C4-2B (cell line): ENCODE measurements around the gene P2RX6.

Source experiments
- H3K27ac ChIP-seq: fragments of 450-650 bp; 2 replicates; pipeline ENCODE4 v1.5.1; 2017
- ZFX ChIP-seq: fragments of 450-650 bp; IDR thresholded peaks from 2 replicates; pipeline ENCODE4 v1.6.1; 2017
- TF ChIP-seq, protein P1 (sequence below): fragments of 450-650 bp; conservative IDR thresholded peaks from 2 replicates; pipeline ENCODE4 v1.5.1; 2017; ENCODE audit warnings: mild to moderate bottlenecking

P2RX6 gene

DNA sequence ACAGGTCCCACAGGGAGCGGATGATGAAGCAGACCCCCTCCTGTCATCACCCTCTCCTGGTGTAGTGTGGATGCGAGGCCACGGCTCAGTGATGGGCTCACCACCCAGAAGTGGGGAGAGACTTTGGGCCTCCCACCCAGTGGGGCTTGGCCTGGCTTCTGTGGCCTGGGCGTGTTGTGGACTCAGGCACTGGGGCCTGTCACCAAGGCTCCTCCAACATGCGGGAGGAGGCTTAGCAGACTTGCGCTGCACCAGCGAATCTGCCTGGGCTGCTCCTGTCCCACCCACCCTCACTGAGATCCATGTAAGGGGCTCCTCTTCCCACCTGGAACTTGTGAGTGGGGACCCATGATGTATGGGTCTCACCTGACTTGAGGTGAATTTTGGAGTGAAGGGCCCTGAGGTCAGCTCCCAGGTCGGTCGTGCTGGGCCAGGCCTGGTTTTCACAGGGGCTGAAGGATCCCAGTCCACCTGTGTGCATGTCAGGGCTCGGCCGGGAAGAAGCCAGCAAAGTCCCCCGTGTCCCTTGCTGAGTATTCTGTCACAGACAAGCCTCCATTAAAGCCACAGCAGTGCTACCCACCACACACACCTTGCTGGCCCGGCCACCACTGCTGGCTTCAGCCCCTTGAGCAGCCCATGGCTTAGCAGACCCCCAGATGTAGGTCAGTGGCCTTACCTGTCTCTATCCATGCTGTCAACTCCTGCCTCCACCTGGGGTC, 17.3 kb upstream of the P2RX6 start:
- TF ChIP-seq, protein P1, sequence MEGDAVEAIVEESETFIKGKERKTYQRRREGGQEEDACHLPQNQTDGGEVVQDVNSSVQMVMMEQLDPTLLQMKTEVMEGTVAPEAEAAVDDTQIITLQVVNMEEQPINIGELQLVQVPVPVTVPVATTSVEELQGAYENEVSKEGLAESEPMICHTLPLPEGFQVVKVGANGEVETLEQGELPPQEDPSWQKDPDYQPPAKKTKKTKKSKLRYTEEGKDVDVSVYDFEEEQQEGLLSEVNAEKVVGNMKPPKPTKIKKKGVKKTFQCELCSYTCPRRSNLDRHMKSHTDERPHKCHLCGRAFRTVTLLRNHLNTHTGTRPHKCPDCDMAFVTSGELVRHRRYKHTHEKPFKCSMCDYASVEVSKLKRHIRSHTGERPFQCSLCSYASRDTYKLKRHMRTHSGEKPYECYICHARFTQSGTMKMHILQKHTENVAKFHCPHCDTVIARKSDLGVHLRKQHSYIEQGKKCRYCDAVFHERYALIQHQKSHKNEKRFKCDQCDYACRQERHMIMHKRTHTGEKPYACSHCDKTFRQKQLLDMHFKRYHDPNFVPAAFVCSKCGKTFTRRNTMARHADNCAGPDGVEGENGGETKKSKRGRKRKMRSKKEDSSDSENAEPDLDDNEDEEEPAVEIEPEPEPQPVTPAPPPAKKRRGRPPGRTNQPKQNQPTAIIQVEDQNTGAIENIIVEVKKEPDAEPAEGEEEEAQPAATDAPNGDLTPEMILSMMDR: no peak
- TF ChIP-seq ZFX: no peak

DNA sequence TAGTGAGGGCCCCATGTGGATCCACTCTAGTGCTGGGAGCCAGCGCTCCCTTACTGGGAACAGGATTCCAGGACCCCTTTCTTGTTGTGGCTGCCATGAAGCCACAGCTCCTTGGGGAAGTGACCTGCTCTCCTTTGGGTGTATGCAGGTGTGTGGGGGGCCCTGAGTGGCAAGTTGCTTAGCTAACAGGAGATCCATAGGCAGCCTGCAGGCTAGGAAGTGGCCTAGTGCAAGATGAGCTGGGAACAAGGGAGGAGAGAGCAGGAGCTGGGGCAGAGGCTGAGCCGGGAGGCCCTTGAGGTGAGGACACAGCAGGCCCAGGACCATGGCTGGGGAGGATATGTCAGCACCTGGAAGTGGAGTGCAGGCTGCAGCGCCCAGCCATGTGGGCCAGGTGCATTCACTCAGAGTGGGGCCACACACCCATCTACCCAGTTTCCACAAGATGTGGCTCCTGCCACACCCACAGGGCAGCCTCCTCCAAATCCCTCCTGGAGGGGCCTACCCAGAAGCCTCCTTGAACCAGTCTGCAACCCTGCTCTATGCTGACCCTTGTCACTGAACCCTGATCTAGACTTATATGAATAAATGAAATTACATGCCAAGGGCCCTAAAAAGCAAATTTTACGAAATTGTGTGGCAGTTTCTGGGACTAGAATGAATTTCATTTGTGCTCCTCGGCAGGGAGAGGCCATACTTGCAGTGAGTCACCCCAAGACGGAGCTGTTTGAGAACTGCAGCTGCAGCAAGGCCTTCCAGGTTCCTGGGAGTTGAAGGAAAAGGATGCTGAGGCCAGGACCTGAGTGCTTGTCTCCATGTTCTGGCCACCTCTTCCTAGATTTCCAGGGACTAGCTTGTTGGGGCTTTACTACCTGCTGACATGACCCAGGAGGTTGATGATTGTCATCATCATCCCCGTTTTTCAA, 16.3 kb upstream of the P2RX6 start:
- H3K27ac ChIP-seq: no peak overlapping the region
- TF ChIP-seq, protein P1: no peak
- TF ChIP-seq ZFX: no peak

More for the DNA sequence above, 17.3 kb upstream of the P2RX6 start:
- H3K27ac ChIP-seq: no peak overlapping the region

DNA sequence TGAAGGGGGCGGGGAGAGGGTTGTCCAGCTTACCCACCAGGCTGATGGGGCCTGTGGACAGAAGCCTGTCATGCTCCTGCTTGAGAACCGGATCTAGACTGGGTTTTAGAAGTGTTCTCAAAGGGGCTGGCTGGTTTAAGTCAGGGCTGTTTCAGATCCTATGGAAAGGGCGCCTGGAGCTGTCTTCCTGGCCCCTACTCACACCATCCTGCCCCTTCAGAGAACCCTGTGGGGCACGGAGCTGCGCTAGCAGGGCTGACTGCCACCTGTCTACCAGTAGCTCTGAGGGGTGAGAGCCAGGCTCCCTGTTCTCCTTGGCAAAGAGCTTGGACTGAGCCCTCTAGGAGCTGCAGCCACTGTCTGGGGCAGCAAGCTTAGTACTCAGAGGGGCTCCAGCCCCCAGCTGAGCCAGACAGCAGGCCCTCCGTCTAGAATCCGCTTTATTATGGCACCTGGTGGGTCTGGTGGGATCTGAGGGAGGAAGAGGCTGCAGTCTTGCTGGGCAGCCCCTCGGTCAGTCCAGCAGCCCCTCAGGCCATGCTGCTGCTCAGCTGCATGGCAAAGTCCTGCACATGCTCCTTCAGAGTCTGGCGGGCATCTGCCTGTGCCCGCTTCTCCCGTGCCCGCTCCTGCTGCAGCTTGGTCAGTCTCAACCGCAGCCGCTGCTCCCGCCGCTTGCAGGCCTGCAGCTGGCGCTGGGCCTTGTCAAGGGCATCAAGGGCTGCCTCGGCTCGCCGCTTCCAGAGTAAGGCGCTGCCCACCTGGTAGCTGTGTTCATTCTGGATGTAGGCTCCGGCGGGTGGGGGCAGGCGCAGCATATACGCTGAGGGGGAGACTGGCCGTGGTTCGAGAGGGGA, 15.4 kb upstream of the P2RX6 start:
- no peak for TF ChIP-seq ZFX
- TF ChIP-seq, protein P1: no peak
- H3K27ac ChIP-seq: peak overlapping the region; percentile 96

DNA sequence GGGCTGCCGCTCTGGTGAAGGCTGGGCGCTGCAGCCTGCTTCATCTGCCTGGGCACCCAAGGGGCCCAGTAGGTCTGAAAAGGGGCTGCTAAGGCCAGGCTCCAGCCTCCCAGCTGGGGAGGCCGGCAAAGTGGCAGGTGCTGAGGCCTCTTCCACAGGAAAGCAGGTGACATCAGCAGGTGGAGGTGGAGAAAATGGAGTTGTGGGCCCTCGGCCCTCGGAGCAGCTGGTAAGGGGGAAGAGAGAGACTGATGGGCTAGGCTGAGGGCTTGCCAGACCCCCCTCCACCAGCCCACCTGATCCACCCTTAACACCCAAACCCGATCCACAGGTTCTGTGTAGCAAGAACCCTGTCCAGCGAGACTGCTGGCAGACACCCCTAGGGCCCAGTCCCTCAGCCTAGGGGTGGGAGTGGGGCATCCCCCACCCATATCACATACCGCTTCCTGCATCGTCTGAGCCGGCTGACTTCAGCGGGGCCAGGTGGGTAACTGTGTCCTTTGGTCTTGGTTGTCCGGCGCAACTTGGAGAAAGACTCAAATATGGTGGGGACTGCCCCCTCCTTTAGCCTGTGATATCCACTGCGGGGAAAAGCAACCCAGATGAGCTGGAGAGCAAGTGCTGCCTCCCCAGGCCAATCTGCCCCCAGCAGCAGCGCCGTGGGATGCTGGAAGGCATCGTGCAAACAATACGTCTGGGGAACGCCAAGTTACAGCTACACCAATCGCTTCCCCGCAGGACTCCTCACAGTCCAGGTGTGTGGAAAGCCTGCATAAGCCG, 14.6 kb upstream of the P2RX6 start:
- H3K27ac ChIP-seq: peak overlapping the region; percentile 96
- TF ChIP-seq, protein P1: no peak
- TF ChIP-seq ZFX: no peak

DNA sequence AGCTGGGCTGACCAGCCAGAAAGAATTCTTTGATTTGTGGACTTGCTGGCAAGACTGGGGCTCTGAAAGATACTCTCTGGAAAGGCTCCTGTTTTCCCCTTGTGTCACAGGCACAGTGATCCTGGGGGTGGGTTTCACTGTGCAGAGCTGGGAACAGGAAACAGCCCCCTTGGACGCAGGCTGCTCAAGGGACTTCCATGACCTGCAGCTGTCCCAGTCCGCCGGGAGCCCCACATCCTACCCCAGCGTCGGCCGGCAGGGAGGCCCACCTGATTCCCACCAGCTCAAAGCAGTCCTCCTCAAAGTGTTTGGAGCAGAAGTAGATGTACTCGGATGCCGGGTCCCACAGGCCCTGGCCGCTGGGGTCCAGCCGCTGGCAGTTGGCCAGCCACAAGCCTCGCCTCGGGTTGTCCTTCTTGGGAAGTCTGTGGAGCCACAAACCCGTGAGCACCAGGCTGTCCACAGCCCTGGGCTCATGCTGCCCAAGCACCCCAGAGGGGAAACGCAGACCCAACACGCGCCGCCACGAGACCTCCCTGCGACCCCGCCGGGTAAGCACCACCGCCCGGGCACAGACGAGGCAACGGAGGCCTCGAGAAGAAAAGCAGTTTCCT, 13.9 kb upstream of the P2RX6 start:
- TF ChIP-seq, protein P1: no peak
- TF ChIP-seq ZFX: peak; percentile 60; the same call in 1 of the 2 replicates
- H3K27ac ChIP-seq: peak overlapping the region; percentile 96

DNA sequence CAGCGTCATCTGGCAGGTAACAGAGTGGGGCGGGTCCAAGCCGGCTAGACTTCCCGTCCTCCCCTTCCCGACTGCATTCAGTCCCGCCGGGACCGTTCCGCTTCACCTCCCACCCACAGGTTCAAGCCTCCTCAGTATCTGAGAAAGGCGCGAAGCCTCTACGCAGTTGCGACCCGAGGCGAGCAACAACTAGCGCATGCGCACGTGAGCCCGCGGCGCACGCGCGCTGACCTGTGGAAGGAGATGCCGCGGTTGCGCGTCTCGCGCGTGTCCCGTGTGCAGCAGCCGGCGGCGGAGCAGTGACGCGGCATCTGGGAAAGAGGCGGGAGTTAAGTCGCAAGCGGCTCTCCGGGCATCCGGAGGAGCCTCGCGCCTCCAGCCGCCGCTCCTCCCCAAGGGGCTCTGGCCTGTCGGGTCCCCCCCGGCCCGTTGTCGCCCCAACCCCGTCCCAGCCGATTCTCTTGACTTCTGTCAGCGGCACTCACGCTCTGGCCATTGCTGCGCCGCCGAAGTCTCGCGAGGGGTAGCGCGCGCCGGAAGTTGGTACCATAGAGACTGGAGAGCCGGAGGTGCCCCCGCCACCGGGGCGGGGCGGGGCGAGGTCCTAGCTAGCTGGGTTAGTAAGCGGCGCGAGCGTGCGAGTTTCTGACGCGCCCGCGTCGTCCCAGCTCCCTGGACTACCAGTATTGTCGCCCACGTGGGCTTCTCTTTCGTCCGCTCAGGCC, 13.2 kb upstream of the P2RX6 start, which contains the start of gene THAP7:
TSS of gene THAP7 (minus strand) at position 518 of the 725 bp plus-strand sequence. CDS start at position 311, 207 bp downstream.
- H3K27ac ChIP-seq: peak within 1 kb of the TSS; percentile 96
- TF ChIP-seq, protein P1: no peak
- TF ChIP-seq ZFX: no peak
